WTC11 (cell line): ENCODE results near the gene EIF5A2. TPM values are rescaled to one million over a fixed set of nuclear protein-coding genes. Genes with fewer than 3 reads are reported as not detected.

Experiments
- ATAC-seq: fragments of 200-7000 bp; cut with Tn5 transposase; 2 replicates; pipeline ENCODE4 v1.10.0; 2021; ENCODE audit warnings: mild to moderate bottlenecking, moderate library complexity
- CTCF ChIA-PET: fragments of 300-600 bp; sonication (Branson Sonifier 250); formaldehyde crosslinking; loops from one replicate; lab custom pipeline; 2021; ENCODE audit warnings: antibody characterized with exemption; lab: Charles Lee
- POLR2A ChIA-PET: fragments of 350-600 bp; sonication (Branson Sonifier 250); formaldehyde crosslinking; loops from one replicate; lab custom pipeline; 2021; ENCODE audit warnings: antibody characterized with exemption; lab: Charles Lee
- DNase-seq: peaks from one replicate; pipeline ENCODE4 v3.0.0; 2021; ENCODE audit warnings: low spot score
- H3K27ac Mint-ChIP-seq: 2 replicates; pipeline ENCODE4 v1.8.0; 2021; ENCODE audit warnings: mixed read lengths
- H3K27me3 Mint-ChIP-seq: 2 replicates; pipeline ENCODE4 v1.8.0; 2021; ENCODE audit warnings: low read depth, mild to moderate bottlenecking, moderate library complexity, mixed read lengths
- H3K36me3 Mint-ChIP-seq: 2 replicates; pipeline ENCODE4 v1.8.0; 2021; ENCODE audit warnings: mixed read lengths
- H3K4me1 Mint-ChIP-seq: 2 replicates; pipeline ENCODE4 v1.8.0; 2022; ENCODE audit warnings: mixed read lengths
- H3K4me3 Mint-ChIP-seq: 2 replicates; pipeline ENCODE4 v1.8.0; 2021; ENCODE audit warnings: mild to moderate bottlenecking, moderate library complexity, mixed read lengths
- H3K9me3 Mint-ChIP-seq: 2 replicates; pipeline ENCODE4 v1.8.0; 2021; ENCODE audit warnings: mixed read lengths
- ETV6 ChIP-seq: sonication (generic); formaldehyde crosslinking; IDR thresholded peaks from 2 replicates; pipeline ENCODE4 v1.8.1; 2022; ENCODE audit warnings: mild to moderate bottlenecking, missing genetic modification reagents
- FOXK1 ChIP-seq: sonication (generic); formaldehyde crosslinking; IDR thresholded peaks from 2 replicates; pipeline ENCODE4 v1.8.0; 2022; ENCODE audit warnings: mild to moderate bottlenecking, moderate library complexity, missing genetic modification reagents
- GABPB1 ChIP-seq: sonication (generic); formaldehyde crosslinking; IDR thresholded peaks from 2 replicates; pipeline ENCODE4 v1.8.1; 2023; ENCODE audit warnings: mild to moderate bottlenecking, missing genetic modification reagents
- JAZF1 ChIP-seq: fragments of 250-450 bp; sonication (Bioruptor Pico); IDR thresholded peaks from 2 replicates; pipeline ENCODE4 v1.9.0; 2021; ENCODE audit warnings: moderate library complexity, mild to moderate bottlenecking, inconsistent platforms
- KAT7 ChIP-seq: sonication (generic); formaldehyde crosslinking; IDR thresholded peaks from 2 replicates; pipeline ENCODE4 v1.8.1; 2023; ENCODE audit warnings: missing genetic modification reagents, mild to moderate bottlenecking, borderline replicate concordance
- MXD4 ChIP-seq: fragments of 250-450 bp; sonication (Bioruptor Pico); IDR thresholded peaks from 2 replicates; pipeline ENCODE4 v1.8.0; 2021; ENCODE audit warnings: mild to moderate bottlenecking, moderate library complexity, borderline replicate concordance
- NR1H2 ChIP-seq: sonication (generic); formaldehyde crosslinking; IDR thresholded peaks from 2 replicates; pipeline ENCODE4 v1.9.0; 2021; ENCODE audit warnings: mild to moderate bottlenecking, moderate library complexity, missing genetic modification reagents
- OVOL2 ChIP-seq: fragments of 250-450 bp; sonication (Bioruptor Pico); IDR thresholded peaks from 2 replicates; pipeline ENCODE4 v1.9.0; 2021; ENCODE audit warnings: mild to moderate bottlenecking, borderline replicate concordance
- RELA ChIP-seq: sonication (generic); formaldehyde crosslinking; IDR thresholded peaks from 2 replicates; pipeline ENCODE4 v1.8.1; 2022; ENCODE audit warnings: missing genetic modification reagents, mild to moderate bottlenecking, borderline replicate concordance
- TEAD1 ChIP-seq: sonication (generic); formaldehyde crosslinking; IDR thresholded peaks from 2 replicates; pipeline ENCODE4 v1.8.0; 2022; ENCODE audit warnings: mild to moderate bottlenecking, missing genetic modification reagents
- ZNF138 ChIP-seq: sonication (generic); formaldehyde crosslinking; conservative IDR thresholded peaks from 2 replicates; pipeline ENCODE4 v1.8.1; 2022; ENCODE audit warnings: mild to moderate bottlenecking, moderate library complexity, missing genetic modification reagents
- ZNF219 ChIP-seq: sonication (generic); formaldehyde crosslinking; IDR thresholded peaks from 2 replicates; pipeline ENCODE4 v1.8.0; 2023; ENCODE audit warnings: missing genetic modification reagents, mild to moderate bottlenecking, borderline replicate concordance
- ZNF317 ChIP-seq: sonication (generic); formaldehyde crosslinking; IDR thresholded peaks from 2 replicates; pipeline ENCODE4 v1.8.1; 2023; ENCODE audit warnings: low read depth, mild to moderate bottlenecking, moderate library complexity, missing genetic modification reagents, borderline replicate concordance
- ZNF416 ChIP-seq: fragments of 250-450 bp; sonication (Bioruptor Pico); IDR thresholded peaks from 2 replicates; pipeline ENCODE4 v1.9.0; 2021; ENCODE audit warnings: mild to moderate bottlenecking, inconsistent platforms
- total RNA-seq: library from RNA; stranded (reverse); gene quantifications from 3 replicates; pipeline ENCODE4 v1.2.3, GENCODE V29; 2021
- TF ChIP-seq, protein P1 (sequence below): sonication (generic); formaldehyde crosslinking; IDR thresholded peaks from 2 replicates; pipeline ENCODE4 v1.8.1; 2023; ENCODE audit warnings: mild to moderate bottlenecking, missing genetic modification reagents, moderate library complexity
- TF ChIP-seq, protein P2 (sequence below): sonication (generic); formaldehyde crosslinking; IDR thresholded peaks from 2 replicates; pipeline ENCODE4 v1.8.1; 2022; ENCODE audit warnings: low read depth, missing genetic modification reagents, borderline replicate concordance
- TF ChIP-seq, protein P3 (sequence below): sonication (generic); formaldehyde crosslinking; IDR thresholded peaks from 2 replicates; pipeline ENCODE4 v1.8.0; 2022; ENCODE audit warnings: mild to moderate bottlenecking, missing genetic modification reagents
- TF ChIP-seq, protein P4 (sequence below): fragments of 250-450 bp; sonication (Bioruptor Pico); IDR thresholded peaks from 2 replicates; pipeline ENCODE4 v1.8.0; 2021; ENCODE audit warnings: mild to moderate bottlenecking
- TF ChIP-seq, protein P5 (sequence below): sonication (generic); formaldehyde crosslinking; IDR thresholded peaks from 2 replicates; pipeline ENCODE4 v1.8.0; 2022; ENCODE audit warnings: mild to moderate bottlenecking, missing genetic modification reagents
- TF ChIP-seq, protein P6 (sequence below): fragments of 200-600 bp; IDR thresholded peaks from 2 replicates; pipeline ENCODE4 v1.8.0; 2022; ENCODE audit warnings: antibody characterized with exemption
- TF ChIP-seq, protein P7 (sequence below): sonication (generic); formaldehyde crosslinking; IDR thresholded peaks from 2 replicates; pipeline ENCODE4 v1.8.0; 2023; ENCODE audit warnings: missing genetic modification reagents
- TF ChIP-seq, protein P8 (sequence below): sonication (generic); formaldehyde crosslinking; IDR thresholded peaks from 2 replicates; pipeline ENCODE4 v1.8.1; 2022; ENCODE audit warnings: mild to moderate bottlenecking, moderate library complexity, missing genetic modification reagents
- TF ChIP-seq, protein P9 (sequence below): sonication (generic); formaldehyde crosslinking; IDR thresholded peaks from 2 replicates; pipeline ENCODE4 v1.8.1; 2023; ENCODE audit warnings: mild to moderate bottlenecking, moderate library complexity, missing genetic modification reagents
- TF ChIP-seq, protein P10 (sequence below): sonication (generic); formaldehyde crosslinking; IDR thresholded peaks from 2 replicates; pipeline ENCODE4 v1.8.0; 2022; ENCODE audit warnings: mild to moderate bottlenecking, missing genetic modification reagents

EIF5A2 gene
- total RNA-seq, 1 experiment from 2014 or later: 7.6 TPM

DNA sequence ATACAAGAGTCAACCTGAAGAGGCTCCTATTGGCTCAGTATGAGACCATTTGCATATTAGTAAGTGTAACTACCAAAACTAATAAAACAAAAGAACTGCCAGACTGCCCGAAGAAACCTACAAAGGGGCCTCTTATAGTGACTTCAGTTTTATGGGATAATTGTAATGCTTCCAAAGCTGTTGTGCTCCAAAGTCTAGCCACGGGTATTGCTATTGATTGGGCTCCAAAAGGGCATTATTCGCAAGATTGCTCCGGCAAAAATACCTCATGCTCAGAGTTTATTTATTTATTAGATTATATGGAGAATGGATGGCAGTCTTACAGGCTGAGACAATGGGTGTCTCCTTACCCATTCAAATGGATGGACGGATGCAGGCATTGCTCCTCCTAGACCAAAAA, 49.8 kb downstream of the EIF5A2 start:
- TF ChIP-seq, protein P1, sequence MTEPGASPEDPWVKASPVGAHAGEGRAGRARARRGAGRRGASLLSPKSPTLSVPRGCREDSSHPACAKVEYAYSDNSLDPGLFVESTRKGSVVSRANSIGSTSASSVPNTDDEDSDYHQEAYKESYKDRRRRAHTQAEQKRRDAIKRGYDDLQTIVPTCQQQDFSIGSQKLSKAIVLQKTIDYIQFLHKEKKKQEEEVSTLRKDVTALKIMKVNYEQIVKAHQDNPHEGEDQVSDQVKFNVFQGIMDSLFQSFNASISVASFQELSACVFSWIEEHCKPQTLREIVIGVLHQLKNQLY (CRISPR knock-in tag): no peak
- no peak for TF ChIP-seq TEAD1 (CRISPR knock-in tag)
- TF ChIP-seq, protein P2, sequence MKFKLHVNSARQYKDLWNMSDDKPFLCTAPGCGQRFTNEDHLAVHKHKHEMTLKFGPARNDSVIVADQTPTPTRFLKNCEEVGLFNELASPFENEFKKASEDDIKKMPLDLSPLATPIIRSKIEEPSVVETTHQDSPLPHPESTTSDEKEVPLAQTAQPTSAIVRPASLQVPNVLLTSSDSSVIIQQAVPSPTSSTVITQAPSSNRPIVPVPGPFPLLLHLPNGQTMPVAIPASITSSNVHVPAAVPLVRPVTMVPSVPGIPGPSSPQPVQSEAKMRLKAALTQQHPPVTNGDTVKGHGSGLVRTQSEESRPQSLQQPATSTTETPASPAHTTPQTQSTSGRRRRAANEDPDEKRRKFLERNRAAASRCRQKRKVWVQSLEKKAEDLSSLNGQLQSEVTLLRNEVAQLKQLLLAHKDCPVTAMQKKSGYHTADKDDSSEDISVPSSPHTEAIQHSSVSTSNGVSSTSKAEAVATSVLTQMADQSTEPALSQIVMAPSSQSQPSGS: no peak
- TF ChIP-seq MXD4 (CRISPR knock-in tag): no peak
- TF ChIP-seq ZNF416 (CRISPR knock-in tag): no peak
- no peak for TF ChIP-seq ZNF317 (CRISPR knock-in tag)
- TF ChIP-seq OVOL2: no peak
- TF ChIP-seq, protein P3, sequence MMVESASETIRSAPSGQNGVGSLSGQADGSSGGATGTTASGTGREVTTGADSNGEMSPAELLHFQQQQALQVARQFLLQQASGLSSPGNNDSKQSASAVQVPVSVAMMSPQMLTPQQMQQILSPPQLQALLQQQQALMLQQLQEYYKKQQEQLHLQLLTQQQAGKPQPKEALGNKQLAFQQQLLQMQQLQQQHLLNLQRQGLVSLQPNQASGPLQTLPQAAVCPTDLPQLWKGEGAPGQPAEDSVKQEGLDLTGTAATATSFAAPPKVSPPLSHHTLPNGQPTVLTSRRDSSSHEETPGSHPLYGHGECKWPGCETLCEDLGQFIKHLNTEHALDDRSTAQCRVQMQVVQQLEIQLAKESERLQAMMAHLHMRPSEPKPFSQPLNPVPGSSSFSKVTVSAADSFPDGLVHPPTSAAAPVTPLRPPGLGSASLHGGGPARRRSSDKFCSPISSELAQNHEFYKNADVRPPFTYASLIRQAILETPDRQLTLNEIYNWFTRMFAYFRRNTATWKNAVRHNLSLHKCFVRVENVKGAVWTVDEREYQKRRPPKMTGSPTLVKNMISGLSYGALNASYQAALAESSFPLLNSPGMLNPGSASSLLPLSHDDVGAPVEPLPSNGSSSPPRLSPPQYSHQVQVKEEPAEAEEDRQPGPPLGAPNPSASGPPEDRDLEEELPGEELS (CRISPR knock-in tag): no peak
- TF ChIP-seq, protein P4, sequence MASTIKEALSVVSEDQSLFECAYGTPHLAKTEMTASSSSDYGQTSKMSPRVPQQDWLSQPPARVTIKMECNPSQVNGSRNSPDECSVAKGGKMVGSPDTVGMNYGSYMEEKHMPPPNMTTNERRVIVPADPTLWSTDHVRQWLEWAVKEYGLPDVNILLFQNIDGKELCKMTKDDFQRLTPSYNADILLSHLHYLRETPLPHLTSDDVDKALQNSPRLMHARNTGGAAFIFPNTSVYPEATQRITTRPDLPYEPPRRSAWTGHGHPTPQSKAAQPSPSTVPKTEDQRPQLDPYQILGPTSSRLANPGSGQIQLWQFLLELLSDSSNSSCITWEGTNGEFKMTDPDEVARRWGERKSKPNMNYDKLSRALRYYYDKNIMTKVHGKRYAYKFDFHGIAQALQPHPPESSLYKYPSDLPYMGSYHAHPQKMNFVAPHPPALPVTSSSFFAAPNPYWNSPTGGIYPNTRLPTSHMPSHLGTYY (CRISPR knock-in tag): no peak
- TF ChIP-seq FOXK1: no peak
- TF ChIP-seq ZNF138: no peak
- TF ChIP-seq RELA (CRISPR knock-in tag): no peak
- Mint-ChIP-seq H3K27me3 (no peaks in the 10 kb centered on the region), H3K36me3 (no peaks in the 10 kb centered on the region), H3K9me3 (no peaks in the 10 kb centered on the region), H3K4me1 (peaks cover 3% of the 10 kb centered on the region), H3K27ac (no peak overlapping the region), H3K4me3 (no peak overlapping the region)
- DNase-seq (no peak), ATAC-seq (no peak)
- ChIA-PET POLR2A (no interaction called here), CTCF (interaction anchor here (1.3 kb wide), 1 partner anchor 10 kb away, joined by 5 read pairs; no protein-coding TSS in a partner anchor)

DNA sequence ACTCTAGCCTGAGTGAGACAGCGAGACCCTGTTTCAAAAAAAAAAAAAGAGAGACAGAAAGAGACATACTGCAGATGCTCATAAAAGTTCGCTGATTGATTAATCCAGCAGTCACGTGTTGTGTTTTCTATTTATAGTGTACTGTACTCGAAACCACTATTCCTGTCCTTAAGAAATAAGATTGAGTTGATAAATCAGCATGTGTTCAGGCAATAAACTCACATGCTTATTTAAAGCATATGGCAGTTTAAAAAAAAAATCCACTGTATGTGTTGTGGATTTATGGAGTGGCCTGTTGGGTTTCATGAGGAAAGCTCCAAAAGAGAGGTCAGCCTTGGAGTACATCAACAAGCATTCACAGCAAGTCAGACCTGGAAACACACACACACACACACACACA, 56.1 kb downstream of the EIF5A2 start:
- no peak for TF ChIP-seq ZNF219
- no peak for TF ChIP-seq KAT7
- TF ChIP-seq NR1H2 (CRISPR knock-in tag): no peak
- TF ChIP-seq, protein P5, sequence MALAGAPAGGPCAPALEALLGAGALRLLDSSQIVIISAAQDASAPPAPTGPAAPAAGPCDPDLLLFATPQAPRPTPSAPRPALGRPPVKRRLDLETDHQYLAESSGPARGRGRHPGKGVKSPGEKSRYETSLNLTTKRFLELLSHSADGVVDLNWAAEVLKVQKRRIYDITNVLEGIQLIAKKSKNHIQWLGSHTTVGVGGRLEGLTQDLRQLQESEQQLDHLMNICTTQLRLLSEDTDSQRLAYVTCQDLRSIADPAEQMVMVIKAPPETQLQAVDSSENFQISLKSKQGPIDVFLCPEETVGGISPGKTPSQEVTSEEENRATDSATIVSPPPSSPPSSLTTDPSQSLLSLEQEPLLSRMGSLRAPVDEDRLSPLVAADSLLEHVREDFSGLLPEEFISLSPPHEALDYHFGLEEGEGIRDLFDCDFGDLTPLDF (CRISPR knock-in tag): no peak
- TF ChIP-seq, protein P6, sequence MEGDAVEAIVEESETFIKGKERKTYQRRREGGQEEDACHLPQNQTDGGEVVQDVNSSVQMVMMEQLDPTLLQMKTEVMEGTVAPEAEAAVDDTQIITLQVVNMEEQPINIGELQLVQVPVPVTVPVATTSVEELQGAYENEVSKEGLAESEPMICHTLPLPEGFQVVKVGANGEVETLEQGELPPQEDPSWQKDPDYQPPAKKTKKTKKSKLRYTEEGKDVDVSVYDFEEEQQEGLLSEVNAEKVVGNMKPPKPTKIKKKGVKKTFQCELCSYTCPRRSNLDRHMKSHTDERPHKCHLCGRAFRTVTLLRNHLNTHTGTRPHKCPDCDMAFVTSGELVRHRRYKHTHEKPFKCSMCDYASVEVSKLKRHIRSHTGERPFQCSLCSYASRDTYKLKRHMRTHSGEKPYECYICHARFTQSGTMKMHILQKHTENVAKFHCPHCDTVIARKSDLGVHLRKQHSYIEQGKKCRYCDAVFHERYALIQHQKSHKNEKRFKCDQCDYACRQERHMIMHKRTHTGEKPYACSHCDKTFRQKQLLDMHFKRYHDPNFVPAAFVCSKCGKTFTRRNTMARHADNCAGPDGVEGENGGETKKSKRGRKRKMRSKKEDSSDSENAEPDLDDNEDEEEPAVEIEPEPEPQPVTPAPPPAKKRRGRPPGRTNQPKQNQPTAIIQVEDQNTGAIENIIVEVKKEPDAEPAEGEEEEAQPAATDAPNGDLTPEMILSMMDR: no peak
- TF ChIP-seq, protein P7, sequence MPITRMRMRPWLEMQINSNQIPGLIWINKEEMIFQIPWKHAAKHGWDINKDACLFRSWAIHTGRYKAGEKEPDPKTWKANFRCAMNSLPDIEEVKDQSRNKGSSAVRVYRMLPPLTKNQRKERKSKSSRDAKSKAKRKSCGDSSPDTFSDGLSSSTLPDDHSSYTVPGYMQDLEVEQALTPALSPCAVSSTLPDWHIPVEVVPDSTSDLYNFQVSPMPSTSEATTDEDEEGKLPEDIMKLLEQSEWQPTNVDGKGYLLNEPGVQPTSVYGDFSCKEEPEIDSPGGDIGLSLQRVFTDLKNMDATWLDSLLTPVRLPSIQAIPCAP (CRISPR knock-in tag): no peak
- TF ChIP-seq, protein P8, sequence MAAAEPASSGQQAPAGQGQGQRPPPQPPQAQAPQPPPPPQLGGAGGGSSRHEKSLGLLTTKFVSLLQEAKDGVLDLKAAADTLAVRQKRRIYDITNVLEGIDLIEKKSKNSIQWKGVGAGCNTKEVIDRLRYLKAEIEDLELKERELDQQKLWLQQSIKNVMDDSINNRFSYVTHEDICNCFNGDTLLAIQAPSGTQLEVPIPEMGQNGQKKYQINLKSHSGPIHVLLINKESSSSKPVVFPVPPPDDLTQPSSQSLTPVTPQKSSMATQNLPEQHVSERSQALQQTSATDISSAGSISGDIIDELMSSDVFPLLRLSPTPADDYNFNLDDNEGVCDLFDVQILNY (CRISPR knock-in tag): no peak
- no peak for TF ChIP-seq ETV6
- TF ChIP-seq JAZF1 (CRISPR knock-in tag): no peak
- no peak for TF ChIP-seq GABPB1 (CRISPR knock-in tag)
- TF ChIP-seq, protein P9, sequence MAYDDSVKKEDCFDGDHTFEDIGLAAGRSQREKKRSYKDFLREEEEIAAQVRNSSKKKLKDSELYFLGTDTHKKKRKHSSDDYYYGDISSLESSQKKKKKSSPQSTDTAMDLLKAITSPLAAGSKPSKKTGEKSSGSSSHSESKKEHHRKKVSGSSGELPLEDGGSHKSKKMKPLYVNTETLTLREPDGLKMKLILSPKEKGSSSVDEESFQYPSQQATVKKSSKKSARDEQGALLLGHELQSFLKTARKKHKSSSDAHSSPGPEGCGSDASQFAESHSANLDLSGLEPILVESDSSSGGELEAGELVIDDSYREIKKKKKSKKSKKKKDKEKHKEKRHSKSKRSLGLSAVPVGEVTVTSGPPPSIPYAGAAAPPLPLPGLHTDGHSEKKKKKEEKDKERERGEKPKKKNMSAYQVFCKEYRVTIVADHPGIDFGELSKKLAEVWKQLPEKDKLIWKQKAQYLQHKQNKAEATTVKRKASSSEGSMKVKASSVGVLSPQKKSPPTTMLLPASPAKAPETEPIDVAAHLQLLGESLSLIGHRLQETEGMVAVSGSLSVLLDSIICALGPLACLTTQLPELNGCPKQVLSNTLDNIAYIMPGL (CRISPR knock-in tag): no peak
- TF ChIP-seq, protein P10, sequence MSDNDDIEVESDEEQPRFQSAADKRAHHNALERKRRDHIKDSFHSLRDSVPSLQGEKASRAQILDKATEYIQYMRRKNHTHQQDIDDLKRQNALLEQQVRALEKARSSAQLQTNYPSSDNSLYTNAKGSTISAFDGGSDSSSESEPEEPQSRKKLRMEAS (CRISPR knock-in tag): no peak
- TF ChIP-seq, all 79 proteins: peak for 0
- Mint-ChIP-seq H3K4me1 (peaks cover 3% of the 10 kb centered on the region), H3K27ac (no peak overlapping the region), H3K36me3 (no peaks in the 10 kb centered on the region), H3K4me3 (no peak overlapping the region), H3K27me3 (no peaks in the 10 kb centered on the region), H3K9me3 (no peaks in the 10 kb centered on the region)
- ChIA-PET POLR2A (no interaction called here), CTCF (interaction anchor here (0.8 to 2.3 kb wide), 2 partner anchors 23 to 40 kb away, joined by 3 to 10 read pairs; no protein-coding TSS in a partner anchor)
- no peak for ATAC-seq
- no peak for DNase-seq
